CD4-positive, alpha-beta T cell treated with Interleukin-17A for 4 hours (primary cell): Measurements from ENCODE around the gene AADACL4.

ENCODE experiments used
- DNase-seq: peaks from one replicate; pipeline ENCODE4 v3.0.0-alpha.2; 2020; ENCODE audit warnings: mixed read lengths

The AADACL4 gene

DNA sequence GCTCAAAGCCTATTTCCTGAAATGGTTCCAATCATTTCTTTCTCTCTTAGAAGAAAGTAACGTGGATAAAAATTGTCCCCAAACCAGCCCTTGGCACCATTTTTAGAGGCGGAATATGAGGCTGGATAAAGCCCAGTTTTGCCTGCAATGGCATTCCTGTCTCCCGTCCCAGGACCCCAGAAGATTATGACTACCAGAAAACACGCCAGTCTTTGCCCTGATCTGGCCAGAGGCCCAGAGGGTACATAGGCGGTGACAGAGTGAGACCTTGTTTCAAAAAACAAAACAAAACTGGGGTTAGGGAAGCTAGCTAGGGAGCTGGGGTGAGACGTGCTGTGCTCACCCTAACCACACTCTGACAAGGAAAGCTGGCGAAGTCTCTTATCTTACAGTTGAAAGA, at the start of gene AADACL4:
Gene AADACL4, plus strand, starts transcription at position 301 of the 400 bp plus-strand sequence. CDS start 462 bp downstream, outside the sequence.
- DNase-seq, result no peak

DNA sequence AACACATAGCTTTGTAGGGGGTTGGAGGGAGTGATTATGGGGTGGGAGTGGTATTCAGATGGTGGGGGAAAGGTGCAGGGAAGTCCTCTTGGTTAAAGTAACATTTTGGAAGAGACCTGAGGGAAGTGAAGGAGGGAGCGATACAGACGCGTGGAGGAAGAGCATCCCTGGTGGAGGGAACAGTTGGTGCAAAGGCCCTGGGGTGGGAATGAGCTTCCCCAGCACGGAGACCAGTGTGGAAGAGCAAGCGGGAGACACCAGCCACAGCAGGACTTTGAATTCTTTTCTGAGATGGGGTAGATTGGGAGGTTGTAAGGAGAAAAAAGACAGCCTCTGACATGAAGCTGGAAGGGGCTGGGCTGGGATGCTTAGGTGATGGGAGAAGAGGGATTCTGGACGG, 49.4 kb upstream of the AADACL4 start:
- DNase-seq, result no peak

DNA sequence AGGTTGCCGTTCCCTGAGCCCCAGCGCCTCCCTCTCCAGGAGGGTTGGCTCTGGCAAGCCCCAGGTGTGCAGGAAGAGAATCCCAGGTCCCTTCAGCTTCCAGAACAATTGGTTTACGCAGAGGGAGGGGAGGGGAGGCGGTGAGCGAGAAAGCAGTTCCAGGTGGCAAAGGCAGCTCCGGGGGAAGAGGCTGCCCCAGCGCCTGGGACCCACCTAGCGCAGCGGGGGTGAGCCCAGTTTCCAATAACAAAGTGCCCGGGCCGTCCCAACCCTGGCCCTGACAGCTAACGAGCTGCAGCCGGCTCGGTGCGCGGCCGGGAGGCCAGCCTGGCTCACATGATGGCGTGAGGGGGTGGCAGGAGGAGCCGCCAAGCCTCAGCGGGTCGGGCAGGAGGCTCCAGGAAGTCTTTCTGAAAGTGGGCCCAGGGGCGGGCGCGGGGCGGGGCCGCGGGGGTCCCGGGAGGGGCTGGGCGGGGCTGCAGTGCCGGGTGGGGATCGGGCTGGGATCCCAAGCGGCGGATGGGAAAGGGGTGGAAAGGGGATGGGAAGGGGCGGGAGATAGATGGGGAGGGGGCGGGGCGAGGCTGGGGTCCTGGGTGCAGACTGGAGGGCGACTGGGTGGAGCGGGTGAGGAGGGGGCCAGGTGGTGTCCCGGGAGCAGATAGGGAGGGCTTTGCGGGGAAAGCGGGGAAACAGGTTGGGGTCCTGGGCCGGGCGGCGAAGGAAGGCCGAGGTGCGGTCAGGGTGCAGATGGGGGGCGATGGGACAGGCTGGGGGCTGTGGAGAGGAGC, 48.7 kb upstream of the AADACL4 start:
- DNase-seq, result peak; percentile 52

DNA sequence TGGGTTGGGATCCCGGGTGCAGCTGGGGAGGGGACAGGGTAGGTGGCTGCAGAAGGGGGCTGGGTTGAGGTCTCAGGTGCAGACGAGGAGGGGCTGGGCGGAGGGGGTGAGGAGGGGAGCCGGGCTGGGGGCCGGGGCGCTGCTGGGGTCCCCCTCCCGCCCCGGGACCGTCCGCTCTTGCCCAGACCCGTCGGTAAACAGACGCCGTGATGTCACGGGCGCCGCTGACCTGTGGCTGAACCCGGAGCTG, 48.2 kb upstream of the AADACL4 start:
- no peak for DNase-seq

DNA sequence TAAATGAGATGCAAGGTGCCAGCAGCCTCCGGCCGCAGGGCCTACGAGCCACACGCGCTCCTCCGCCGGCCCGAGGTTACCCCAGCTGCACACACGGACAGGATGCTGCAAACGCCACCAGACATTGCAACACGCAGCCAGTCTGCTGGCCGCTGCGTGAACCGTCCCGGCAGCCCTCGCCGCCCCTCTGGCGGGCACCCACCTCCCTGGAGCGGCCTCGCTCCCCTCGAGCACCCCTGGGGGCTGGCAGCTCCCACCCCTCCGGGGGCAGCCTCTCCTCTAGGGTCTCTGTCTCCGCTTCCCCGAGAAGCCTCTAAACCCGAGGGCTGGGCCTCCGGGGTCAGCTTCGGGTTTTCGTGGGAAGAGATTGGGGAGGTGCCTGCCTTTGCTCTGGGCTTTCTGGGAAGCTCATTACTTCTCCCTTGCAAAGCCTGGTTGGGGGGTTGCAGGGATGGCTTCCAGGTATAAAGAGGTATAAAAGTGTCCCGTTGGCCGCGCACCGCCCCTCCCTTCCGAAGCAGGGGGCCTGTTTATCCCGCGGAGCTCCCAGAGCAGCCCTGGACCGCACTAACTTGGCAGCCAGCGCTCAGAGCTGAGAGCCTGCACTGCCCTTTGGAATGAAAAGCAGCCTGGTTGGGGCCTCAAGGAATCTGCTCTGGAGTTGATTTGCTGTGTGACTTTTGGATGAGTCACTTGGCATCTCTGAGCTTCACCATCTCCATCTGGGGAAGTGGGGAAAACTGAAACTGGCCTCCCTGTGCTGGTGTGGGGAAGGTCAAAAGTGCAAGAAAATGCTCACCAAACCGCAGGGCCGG, 47.7 kb upstream of the AADACL4 start:
- DNase-seq, result peak; percentile 29

DNA sequence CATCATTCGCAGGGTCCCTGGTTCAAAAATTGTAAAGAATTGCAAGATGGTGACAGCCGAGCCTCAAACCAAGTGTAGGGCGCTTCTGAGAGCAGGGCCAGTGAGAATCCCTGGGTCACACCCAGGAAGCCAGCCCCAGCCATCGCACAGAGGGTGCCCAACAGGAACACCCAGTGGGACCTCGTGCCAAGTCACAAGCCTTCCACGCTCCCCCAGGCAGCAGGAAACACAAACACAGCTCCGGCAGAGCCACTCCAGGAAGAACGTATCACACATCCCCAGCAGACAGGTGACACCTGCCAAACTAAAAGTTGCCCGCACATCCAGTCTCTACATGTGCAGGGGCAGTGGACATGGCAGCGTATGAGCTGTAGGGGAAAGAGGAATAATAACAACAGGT, 46.1 kb upstream of the AADACL4 start:
- peak; percentile 18 for DNase-seq

DNA sequence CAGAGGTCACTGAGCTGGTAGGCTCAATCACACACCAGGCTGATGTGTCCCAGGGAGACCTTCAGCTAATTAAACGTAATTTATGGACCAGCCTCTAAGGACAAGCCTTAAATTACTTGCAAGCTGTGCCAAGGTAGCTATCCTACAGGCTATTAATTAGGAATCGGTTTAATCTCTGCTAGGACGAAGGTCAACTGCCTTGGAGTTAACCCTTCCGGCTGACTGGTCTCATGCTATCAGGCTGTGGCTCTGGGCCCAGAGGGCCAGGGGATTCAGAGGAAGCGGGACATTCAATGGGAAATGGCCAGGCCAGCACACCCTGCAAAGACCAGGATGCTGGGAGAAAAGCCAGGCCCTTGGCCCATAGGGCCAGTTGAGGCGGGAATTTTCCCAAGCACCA, 44.9 kb upstream of the AADACL4 start:
- DNase-seq, result no peak

DNA sequence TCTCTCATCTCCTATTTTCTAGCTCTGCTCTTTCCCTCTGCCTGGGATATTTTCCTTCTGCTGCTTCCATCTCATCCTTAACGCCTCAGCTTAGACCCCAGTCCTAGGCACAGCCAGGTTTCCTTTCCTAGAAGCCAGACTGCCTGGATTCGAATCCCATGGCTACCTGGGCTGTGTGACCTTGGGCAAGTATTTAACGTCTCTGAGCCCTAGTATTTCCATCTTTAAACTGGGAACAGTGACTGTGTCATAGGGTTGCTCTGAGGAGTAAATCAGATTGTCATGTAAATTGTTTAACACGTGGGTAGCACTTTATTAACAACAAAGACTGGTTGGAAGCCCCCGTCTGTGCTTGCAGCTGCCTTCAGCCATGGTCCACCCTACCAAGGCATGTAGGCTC, 44.2 kb upstream of the AADACL4 start:
- no peak for DNase-seq

DNA sequence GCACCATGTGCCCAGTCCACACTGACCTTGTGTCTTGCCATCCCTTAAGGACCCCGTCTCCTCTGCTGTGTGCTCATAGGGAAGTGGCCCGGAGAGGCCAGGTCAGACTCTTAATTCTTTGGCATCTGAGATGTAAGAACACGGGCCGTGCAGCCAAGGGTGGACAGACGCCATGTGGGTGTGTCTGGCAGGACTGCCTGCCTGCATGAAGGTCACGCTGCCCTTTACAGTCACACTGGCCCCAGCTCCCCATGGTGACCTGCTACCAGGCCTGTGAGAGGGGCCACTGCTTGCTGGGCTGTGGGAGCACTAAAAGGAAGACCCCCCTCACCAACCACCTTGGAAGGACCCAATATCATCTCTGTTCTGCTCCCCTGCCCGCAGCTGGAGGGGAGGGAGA, 43.5 kb upstream of the AADACL4 start:
- DNase-seq, result no peak

DNA sequence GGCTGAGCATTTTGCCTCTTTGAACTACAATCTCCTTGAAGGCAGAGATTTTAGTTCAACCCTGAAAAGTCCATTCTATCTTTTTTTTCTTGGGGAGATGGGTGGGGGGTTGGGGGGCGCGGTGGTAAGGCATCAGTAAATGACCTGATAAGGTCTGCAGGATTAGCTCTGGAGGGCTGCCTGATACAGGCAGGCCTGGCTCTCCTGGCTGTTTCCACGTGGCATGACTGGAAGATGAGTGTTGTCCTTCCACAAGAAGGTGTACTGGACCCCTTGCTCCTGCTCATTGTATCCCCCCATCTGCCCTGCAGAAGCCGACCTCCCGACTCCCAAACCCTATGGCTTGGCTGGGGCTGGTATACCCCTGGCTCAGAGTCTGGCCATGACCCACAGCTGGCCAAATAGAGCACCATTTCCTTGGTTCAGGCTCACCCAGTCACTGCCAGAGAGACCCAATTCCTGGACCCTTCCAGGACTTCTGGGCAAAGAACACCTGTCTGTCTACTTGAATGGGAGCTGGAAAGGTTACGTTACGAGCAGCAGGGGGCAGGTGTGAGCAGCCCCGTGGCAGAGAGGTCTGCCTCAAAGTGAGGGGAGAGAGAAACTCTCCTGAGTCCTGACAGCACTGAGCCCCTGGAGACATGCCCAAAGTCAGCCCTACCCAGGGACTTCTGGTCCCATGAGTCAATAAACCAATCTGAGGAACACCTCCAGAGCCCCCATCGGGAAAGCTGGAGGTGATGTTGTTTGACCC, 42.8 kb upstream of the AADACL4 start:
- DNase-seq, result peak; percentile 79

DNA sequence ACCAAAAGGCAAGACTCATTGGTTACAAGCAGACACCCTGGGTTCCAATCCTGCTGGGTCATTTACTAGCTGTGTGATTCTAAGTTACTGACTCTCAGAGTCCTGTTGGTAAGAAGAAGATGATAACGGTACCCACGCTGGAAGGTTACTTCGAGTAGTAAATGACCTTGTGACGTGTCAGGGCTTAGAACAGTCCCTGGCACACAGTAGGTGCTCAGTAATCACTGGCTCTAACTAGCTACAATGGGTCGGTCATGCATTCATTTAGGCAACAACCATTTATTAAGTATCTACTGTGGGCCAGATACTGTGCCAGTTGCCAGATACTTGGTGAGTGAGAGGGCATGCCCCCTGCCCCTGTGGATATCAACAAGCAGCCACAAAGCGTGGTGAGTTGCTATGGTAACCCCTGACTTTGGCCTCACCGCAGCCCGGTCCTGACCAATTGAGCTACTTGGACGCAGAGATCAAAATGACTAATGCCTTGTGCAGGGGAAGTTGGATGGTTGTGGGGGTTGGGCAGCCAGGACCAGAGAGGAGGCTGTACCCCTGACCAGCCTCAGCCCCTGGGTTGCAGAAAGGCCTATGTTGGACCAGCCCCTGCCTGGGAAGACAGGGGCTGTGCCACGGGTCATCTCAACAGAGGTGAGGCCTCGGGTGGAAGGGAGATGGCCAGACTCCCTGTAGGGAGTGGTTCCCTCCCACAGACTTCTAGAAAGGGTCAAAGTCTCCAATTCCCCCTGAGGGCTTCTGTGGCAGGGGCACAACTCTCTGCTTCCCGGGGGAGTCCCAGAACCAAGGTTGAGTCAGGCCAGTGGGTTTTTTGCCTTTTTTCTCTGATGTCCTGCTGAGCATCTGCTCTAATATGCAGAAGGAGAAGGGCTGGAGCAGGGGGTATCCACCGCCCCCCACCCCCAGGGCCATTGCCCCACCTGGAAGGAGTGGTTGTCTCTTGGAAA, 41.9 kb upstream of the AADACL4 start:
- DNase-seq, result no peak

DNA sequence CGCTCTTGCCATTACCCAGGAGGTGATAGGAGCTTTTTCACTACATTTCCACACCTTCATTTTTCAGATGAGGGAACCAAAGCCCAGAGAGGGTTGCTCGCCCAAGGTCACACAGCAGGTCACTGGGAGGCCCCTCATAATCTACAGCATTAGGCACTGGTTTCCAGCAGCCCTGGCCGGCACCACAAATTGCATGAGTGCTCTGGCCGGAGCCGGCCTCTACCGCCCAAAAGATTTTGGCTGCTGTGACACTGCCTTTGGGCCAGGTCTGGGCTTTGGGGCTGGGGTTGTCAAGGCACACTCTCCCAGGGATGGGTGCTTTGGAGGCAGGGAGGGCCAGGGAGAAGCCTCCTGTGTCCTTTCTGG, 41.2 kb upstream of the AADACL4 start:
- DNase-seq, result no peak

DNA sequence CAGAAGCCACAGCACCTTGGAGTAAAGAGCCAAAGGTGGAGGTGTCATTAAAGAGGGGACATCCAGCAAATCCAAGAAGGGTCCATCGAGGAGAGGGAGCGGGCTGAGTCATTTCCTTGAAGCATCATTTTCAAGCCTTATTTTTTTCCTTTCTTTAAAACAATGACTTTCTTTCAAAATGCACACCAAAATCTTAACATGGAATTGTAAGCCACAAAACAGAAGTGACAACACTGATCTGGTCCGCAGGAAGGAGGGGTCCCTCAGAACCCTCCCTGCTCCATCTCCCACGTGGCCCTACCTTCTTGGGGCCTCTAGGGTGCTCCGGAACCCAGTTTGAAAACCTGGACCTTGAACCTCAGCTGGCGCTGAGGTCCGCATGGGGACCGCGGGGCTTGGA, 40.7 kb upstream of the AADACL4 start:
- no peak for DNase-seq

DNA sequence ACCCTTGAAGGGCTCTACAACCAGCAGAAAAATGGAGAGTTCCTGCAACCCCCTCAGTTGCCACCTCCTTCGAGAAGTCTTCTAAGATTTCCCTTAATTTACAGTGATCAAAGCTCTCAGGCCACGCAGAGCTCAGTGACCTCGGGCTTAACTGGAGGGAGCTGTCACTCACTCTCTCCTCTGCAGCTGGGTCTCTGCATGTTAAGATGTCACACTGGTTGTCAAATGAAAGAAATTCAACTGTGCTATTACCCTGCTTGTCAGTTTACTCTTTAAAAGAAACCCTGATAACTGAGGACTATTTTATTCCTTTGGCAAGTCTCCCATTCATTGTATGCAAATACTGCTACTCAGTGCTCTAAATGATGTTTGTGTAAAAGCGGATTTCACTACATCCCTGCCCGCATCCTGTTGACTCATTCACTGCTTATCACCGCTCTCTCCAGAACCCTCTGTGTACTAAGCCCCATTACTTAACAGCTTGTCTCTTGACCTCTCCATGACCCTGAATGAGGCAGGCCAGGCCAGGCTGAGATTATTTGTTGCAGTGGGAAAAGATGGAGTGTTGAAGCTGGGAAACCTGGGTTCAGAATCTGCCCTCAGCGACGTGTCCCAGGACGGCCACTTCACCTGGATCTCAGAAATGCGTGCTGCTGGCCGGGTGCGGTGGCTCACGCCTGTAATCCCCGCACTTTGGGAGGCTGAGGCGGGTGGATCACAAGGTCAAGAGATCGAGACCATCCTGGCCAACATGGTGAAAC, 39.6 kb upstream of the AADACL4 start:
- DNase-seq, result peak; percentile 76

DNA sequence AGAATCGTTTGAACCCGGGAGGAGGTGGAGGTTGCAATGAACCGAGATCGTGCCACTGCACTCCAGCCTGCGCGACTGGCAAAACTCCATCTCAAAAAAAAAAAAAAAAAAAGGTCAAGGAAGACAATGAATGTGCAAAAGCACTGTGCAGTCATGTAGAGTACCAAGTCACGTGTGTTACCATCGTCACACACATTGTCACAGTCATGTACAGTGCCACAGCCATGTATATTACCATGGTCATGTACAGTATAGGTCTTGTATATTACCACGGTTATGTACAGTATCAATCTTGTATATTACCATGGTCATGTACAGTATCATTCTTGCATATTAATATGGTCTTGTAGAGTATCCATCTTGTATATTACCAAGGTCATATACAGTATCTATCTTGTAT, 38.9 kb upstream of the AADACL4 start:
- no peak for DNase-seq

DNA sequence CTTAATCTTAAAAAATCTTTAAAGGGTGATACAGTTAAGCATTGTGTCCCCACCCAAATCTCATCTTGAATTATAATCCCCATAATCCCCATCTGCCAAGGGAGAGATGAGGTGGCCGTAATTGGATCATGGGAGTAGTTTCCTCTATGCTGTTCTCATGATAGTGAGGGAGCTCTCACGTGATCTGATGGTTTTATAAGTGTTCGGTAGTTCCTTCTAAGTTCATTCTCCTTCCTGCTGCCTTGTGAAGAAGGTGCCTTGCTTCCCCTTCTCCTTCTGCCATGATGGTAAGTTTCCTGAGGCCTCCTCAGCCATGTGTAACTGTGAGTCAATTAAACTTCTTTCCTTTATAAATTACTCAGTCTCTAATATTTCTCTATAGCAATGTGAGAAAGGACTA, 36.6 kb upstream of the AADACL4 start:
- no peak for DNase-seq

DNA sequence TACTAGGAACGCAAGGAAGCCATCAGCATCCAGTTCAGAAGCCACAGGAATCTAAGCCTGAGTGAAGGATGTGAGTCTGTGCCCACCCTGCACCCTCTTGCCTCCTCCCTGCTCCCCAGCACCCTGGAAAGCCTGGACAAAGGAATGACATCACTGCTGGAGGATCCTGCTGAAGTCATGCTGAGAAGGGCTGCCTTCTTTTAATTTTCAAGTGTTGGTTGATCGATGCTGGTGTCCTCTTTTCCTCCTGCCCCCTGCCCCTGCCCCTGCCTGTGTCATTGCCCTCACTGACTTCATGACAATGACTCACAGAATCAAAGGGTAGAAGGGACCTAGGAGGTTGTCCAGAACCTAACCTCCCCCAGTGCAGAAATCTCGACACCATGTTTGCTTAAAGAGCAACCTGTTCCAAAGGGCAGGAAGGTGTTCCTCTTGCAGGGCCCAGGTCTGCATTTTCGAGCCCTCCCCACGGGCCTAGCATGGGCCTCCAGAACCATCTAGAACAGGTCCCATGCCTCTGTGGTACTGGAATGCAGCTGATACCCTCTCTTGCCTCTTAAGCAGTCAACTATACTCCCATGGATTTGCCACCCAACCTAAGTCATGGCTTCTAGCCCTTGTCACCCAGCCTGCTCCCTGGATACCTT, 35.5 kb upstream of the AADACL4 start:
- DNase-seq, result no peak

DNA sequence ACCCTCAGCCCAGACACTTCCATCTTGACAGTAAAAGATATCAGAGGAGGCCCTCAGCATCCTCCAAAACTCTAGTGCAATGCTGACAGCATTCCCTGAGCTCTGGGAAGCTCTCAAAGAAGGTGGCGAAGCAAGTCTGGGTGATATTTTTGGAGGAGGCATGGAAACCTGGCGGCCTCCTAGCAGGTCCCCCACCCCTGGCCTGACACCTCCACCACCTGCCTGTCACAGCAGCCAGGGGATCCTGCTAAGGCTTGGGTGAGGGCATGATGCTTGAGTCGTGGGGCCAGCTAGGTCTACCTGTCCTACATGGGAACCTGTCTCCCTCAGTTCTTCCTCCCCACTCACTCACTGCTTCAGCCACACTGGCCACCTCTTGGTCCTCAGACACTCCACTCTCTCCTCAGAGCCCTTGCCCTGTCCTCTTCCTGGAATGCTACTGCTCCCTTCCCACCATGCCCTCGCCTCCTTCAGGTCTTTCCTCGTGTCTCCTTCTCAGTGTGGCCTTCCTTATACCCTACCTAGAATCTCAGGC, 34.3 kb upstream of the AADACL4 start:
- no peak for DNase-seq

DNA sequence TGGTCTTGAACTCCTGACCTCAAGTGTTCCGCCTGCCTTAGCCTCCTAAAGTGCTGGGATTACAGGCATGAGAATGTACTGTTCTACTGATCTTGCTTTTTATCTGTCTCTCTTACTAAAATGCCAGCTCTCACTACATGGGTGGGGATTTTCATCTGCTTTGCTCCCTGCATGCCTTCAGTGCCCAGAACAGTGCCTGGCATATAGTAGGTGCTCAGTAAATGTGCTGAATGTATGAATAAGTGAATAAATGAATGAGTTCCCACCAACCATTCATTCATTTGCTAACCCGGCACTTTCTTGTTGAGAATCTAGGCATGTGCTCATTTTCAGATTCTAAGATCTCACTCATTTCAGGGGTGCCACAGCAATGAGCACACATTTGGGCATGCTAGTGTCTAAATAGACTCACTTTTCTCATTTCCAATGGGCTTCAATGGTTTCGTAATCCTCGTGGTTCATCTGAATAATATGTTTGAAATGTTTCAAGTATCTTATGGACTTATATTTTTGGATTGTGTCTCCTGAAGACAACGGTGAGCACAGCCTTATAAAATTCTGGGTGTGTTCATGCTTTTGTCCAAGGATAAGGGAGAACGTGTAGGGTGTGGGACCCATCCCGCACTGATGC, 33.5 kb upstream of the AADACL4 start:
- no peak for DNase-seq

DNA sequence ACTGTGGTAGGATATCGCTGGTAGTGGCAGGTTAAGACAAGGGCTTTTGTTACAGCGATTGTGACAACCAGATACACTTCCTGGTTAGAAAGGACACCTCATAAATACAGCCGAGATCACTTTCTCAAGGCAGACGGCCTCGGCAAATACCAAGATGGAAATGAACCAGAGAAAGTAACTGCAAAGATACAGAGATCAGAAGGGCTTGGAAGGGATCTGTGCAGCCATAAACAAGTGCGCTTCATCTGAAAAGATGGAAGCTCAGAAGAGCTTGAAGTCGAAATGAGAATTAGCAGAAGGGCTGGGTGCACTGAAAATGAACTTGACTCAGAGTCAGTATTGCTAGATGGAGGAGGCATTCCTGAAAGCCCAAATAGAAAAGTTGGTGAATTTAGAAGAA, 32.9 kb upstream of the AADACL4 start:
- no peak for DNase-seq

DNA sequence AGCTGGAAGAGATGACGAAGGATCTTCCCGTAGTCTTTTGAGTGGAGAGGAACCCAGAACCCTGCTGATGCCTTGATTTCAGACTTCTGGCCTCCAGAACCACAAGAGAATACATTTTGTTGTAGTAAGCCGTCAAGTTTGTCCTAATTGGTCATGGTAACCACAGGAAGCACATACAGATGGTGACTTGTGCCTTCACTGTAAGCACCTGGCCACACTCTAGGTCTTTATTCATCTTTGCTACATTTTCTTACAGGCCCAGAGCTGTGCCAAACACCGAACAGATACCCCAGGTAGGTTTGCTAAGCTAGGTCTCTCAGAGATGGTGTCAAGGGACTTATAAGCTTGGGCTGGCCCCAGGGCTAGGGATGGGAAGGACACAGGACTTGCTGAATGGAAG, 30.7 kb upstream of the AADACL4 start:
- no peak for DNase-seq
